DMS79 treated with DMSO at 0.1 percent for 48 hours (cell line): ENCODE data around the gene A2M.

ENCODE experiments used
- DNase-seq: peaks from one replicate; lab custom pipeline; 2025; lab: John Stamatoyannopoulos, UW

The A2M gene

DNA sequence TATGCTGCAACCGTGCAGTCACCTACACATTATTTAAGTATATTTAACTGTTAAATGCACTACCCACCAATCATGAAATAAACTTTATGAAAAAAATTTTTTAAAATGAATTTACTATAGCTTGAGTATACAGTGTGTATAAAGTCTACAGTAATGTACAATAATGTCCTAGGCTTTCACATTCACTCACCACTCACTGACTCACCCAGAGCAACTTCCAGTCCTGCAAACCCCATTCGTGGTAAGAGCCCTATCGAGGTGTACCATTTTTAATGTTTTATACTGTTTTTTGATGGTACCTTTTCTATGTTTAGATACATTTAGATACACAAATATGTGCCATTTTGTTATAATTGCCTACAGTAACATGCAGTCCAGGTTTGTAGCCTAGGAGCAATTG is 78.3 kb downstream of the A2M start:
- DNase-seq, result no peak

DNA sequence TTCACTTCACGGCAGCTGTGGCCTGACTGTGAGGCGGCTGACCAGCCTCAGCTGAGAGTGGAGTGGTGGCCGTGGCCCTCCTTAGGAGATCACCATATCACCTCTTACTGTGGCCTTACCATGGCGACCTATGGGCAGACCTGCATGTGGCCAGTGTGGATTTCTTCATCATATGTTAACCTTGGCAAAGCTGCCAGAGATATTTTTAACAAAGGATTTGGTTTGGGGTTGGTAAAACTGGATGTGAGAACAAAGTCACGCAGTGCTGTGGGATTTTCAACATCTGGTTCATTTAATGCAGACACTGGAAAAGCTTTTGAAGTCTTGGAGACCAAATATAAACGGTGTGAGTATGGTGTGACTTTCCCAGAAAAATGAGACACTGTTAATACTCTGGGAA is 79.5 kb downstream of the A2M start:
- DNase-seq, result no peak

DNA sequence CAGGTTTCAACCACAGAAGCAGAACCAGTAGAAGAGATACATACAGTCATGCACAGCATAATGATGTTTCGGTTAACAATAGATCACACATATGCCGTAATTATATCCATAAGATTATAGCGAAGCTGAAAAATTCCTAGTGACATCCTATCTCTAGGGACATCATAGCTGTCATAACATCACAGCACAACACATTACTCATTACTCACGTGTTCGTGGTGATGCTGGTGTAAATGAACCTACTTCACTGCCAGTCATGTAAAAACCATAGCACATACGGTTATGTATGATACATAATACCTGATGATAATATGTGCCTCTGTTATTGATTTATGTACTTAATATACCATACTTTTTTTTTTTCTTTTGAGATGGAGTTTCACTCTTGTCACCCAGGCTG is 81.6 kb downstream of the A2M start:
- no peak for DNase-seq

DNA sequence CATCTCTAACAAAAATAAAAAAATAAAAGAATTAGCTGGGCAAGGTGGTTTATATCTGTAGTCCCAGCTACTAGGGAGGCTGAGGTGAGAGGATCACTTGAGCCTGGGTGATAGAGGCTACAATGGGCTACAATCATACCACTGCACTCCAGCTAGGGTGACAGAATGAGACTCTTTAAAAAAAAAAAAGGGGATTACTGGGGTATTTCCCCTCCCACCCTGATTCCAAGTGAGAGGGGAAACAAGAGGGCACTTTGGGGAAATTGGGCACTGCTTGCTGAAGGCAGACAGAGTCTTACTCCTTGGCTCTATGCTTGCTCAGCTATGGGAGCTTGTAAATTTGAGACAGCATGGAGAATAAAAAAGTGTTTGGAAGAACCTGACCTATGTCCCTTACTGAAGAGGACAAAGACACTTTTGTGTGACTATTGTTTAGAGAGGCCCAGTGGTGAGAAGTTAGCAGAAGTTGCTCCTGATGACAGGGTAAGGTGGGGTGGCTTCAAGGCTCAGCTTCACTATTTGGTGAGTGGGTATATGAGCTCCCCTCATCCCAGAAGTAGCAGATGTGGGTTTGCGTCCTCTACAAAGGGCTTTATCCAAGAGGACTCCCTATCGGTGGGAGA is 82.3 kb downstream of the A2M start:
- DNase-seq, result no peak

DNA sequence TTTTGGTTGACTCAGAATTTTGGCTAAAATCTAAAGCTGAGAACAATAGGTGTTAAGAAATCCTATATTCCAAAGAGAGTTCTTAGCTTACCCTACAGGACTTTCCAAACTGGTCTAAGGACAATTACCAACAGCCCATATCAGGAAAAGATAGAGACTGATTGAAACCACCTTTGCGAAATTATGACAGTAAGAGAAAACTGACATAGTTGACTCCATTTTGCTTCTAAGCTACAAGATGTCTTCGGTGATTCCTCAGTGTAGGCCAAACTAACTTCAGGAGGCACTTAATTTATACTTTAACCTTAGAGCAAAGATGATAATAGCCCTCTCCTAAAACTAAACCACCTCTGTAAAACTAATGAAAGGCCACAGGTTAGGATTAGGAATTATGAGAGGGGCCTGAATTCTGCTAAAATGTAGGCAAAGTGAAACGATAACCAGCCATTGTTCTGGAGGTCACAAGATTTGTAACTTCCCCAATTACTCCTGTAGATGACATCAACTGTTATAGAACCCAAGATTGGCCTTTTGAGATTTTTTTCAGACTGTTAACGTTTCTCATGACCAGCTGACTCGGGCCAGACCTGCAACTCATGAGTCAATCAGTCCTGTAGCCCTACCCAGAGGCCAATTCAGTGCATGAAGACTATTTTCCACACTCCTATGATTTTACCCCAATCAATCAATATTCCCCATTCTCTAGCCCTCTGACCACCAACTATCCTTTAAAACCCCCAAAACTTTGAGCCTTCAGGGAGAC is 83.3 kb downstream of the A2M start:
- no peak for DNase-seq

DNA sequence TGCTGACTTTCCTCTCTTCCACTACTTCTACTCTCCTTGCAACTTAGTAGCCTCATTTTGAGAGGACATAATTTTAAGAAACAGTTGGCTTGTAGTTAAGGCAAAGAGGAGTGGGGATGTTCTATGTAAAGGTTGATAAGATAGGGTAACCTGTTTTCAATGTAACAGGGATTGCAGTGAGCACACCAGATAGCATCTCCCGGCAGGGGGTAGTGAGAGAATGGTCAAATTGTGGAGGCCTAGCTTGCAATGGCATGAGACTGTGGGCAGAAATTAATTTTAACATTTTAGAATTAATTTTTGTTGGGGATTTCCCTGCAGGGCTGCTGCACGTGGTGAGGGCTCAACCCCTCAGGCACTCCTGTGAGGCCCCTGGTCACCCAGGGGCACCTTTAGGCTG is 84.9 kb downstream of the A2M start:
- DNase-seq, result no peak

DNA sequence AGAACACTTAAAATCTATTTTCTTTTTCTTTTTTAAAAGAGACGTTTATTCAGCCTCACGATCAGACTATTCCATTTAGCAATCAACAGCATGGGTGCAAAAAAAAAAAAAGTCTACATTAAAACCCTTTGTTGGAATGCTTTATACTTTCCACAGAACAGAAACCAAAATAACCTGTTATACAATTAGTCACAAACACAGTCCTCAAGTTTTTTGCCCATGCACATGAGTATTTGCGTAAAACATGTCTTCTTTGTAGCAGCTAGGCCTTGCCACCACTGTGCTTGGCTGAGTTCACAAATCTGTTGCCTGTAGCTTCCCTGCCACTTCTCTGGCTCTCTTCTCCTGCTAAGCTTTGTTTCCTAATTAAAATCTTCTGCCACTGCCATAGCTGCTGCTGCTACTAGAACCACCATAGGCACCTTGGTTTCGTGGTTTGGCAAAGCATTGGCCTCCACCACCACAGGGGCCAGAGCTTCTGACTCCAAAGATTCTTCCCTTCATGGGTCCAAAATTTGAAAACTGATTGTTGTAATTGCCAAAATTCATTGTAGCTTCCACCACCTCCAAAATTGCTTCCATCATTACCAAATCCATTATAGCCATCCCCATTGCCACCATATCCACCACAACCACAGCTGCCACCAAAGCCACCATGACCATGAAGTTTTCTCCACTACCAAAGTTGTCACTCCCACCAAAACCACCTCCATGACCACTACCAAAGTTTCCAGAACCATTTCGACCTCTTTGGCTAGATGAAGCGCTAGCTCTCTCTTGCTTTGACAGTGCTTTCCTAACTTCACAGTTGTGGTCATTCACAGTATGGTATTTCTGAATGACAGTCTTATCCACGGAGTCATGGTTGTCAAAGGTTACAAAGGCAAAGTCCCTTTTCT is 88.3 kb downstream of the A2M start:
- no peak for DNase-seq

DNA sequence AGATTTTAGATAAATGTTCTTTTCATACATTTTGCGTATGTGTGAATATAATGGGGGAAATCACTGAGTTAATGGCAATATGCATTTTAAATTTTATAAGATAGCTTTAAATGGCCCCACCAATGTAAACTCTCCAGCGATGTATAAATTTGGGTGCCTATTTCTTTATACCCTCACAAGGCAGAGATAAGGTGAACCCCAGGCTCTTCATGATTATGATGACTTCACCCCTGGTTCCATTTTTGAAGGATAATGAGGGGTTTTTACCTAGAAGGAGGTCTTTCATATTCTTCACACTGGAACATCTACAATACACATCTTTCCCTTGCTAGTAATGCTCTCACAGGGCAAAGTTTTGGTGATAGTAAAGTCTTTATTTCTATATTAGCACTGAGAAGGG is 91.2 kb downstream of the A2M start:
- no peak for DNase-seq

DNA sequence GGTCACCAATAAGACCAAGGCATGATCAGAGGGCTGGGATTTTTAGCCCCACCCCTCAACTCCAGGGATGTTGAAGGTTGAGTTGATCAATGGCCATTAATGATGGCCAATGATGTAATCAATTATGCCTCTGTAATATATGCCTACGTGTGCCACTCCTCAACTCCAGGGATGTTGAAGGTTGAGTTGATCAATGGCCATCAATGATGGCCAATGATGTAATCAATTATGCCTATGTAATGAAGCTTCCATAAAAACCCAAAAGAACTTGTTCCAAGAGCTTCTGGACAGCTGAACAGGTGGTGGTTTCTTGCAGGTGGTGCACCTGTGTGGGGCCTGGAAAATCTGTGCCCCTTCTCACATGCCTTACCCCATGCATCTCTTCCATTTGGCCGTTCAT is 93.1 kb downstream of the A2M start:
- DNase-seq, result no peak
